HG03175 (cell line): Measurements from ENCODE around the gene C22orf39.

Experiments
- ATAC-seq: cut with Tn5 transposase; IDR thresholded peaks from one replicate; pipeline ENCODE4 v1.9.1; 2021; ENCODE audit warnings: mild to moderate bottlenecking, moderate library complexity; ENCODE audit not compliant: unreplicated experiment

Gene C22orf39

DNA sequence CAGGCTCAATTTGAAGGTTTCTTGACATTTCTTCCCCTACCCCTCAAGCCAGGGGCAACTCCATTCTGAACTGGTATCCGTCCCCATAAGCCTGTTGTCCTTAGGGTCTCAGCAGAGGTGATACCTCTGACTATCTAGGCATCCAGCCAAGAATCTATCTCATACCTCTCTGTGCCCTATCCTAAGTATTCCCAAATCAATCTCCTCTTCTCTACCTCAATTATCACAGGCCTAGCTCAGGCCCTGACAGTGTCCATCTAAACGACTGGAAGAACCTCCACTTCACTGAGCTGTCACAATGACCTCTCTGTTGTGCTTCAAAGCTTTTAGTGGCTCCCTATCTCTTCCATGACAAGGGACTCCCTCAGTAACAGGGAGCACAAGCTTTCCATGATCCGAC lies 42.8 kb downstream of the C22orf39 start:
- no peak for ATAC-seq

DNA sequence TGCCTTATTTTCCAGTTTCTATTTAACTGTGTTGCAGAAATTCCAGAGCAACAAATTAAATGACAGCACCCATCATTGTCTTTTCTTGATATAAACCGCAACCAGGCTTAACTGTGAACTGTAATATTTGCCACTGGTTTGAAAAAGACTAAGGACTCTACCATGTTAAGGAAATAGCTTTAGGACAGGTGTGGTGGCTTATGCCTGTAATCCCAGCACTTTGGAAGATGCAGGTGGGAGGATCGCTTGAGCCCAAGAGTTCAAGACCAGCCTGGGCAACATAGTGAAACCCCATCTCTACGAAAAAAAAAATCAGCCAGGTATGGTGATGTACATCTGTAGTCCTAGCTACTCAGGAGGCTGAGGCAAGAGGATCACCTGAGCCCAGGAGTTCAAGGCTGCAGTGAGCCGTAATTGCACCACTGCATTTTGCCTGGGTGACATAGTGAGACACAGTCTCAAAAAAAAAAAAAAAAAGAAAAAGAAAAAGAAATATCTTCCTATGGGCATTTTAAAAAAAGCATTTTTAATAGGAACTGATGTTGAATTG lies 44.8 kb downstream of the C22orf39 start:
- ATAC-seq: no peak

DNA sequence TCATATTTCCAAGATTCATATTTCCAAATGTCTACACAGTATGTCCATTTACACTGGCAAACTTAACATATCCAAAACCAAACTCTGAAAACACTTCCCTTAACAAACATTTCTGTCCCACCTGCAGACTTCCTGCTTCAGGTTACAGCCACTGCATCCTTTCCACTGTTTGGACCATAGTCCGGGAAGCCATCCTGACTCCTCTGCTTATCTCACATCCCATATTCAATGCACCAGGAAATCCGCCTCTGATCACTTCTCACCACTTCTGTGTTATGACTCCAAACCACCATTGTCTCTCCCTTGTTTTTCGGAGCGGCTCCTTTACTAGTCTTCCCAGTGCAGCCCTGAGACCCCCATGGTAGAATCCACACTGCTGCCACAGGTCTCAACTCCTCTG lies 46.0 kb downstream of the C22orf39 start:
- no peak for ATAC-seq

DNA sequence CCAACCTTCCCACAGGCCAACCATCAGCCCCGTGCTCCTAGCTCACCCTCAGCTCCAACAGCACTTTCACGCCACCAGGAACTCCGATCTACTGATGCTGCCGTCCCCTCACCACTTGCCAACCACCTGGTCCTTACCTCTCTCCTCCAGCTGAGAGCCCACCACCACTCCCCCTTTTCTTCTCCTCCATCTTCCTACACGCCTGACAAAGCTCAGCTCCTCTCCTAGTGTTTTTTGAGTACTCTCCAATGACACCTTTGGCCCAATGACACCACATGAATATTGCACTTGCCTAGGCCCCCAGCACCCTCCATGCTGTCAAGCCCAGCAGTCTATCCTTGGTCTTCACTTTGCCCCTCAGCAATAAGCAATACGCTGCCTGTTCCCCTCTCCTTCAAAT lies 46.6 kb downstream of the C22orf39 start:
- ATAC-seq: no peak

DNA sequence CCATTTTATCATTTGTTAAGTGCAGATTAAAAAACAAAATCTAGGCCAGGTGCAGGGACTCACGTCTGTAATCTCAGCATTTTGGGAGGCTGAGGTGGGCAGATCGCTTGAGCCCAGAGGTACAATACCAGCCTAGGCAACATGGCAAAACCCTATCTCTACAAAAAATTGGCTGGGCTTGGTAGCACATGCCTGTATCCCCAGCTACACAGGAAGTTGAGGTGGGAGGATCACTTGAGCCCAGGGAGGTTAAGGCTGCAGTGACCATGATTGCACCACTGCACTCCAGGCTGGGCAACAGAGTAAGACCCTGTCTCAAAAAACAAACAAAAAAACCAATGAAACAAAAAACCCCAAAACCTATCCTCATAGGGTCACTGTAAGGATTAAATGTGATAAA lies 48.9 kb downstream of the C22orf39 start:
- ATAC-seq: no peak

DNA sequence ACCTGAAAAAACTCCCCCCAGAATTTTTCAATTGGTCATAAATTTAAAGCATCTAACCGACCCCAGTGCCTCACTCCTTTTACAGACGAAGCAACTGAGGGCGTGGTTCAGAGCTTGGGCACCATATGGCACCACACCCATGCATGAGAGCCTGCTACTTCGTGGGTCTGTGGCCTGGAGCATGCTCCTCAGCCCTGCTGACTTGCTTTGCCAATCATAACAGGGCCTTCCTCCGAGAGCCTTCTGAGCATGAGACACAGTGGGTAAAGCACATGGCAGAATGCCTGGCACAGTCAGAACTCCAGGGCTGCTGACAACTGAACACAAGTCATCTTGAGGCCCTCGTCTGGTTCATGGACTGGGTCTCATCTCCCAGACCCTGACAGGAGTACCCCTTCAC lies 49.3 kb downstream of the C22orf39 start:
- ATAC-seq: no peak

DNA sequence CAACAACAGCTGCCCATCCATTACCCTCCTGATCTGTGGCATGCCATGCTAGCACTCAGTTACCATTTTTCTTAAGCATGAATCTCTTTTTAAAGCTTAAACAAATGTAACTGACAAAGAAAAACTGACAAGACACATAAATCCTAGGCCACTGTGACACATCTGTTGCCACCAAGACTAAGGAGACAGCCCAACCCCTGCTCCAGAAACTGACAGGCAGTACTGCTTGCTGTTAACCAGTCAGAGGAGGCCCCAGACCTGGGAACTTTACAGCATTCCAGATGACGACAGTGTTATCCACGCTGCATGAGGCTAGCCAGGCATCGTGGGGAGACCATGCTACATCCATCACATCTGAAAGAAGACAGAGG lies 49.8 kb downstream of the C22orf39 start:
- no peak for ATAC-seq

DNA sequence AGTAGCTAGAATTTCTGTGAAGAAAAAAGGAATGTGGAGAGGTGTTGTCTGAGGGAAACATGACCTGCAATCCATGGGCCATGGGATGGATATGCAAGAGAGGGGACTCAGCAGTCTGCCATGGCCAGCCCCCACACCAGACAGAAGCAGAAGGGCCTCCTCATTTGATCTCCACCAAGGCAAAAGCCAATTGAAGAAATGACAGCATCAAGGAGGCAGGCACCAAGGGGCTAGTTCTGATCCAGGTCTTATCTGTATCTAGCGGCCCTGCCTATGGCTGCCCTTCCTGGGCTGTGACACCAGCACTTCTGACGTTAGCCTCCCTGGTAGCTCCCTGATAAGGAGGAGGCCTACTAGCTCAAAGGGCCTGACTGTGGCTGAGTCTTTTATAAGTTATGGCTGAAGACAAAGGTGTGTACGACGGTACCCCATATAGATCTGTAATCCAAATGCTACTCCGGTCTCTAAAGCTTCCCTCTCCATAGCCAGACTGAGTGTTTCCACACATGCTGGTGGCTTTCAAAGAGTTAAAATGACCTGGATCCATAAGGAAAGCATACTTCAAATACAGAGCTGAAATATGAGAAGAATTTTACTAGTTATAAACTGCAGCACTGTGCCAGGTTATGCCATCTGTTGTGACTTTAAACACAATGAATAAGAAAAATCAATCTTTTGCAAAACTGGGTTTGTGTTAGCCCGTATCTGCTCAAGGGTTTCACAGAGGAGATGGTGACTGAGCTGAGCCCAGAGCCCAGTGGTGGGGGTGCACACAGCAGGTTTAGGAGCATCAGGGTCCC lies 50.4 kb downstream of the C22orf39 start:
- ATAC-seq: no peak

DNA sequence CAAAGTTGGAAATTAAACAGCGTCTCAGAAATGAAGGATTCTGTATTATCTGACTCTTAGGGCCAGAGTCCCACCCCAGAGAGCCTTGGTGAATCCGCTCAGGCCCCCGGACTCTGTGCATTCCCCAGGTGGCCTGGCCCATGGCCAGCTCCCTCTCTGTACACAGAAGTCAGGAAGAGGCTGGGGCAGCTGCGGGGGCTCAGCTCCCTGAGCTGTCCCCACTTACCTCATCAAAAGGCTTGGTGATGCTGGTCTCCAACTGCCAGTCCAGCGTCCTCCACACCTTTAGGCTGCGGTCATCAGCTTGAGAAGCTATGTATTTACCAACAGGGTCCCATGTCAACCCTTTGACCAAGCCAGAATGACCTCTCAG lies 51.0 kb downstream of the C22orf39 start:
- ATAC-seq: no peak

DNA sequence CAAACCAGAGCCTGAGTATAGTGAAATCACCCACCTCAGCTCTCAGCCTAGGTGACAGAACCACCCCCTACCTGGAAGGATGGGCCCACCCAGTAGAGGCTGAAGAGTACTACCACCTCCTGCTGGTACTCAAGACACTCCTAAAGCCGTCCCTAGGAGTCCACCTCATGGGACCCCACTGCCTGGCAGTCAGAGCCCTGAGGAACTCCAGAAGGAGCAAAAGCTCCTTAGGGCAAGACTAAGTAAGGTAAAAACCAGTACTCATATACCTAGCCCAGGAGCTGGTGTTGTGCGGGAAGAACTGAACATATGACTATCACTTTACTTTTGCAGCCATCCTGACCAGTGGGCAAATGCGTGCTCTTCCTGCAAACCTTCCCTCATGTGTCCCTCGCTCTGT lies 52.2 kb downstream of the C22orf39 start:
- no peak for ATAC-seq

DNA sequence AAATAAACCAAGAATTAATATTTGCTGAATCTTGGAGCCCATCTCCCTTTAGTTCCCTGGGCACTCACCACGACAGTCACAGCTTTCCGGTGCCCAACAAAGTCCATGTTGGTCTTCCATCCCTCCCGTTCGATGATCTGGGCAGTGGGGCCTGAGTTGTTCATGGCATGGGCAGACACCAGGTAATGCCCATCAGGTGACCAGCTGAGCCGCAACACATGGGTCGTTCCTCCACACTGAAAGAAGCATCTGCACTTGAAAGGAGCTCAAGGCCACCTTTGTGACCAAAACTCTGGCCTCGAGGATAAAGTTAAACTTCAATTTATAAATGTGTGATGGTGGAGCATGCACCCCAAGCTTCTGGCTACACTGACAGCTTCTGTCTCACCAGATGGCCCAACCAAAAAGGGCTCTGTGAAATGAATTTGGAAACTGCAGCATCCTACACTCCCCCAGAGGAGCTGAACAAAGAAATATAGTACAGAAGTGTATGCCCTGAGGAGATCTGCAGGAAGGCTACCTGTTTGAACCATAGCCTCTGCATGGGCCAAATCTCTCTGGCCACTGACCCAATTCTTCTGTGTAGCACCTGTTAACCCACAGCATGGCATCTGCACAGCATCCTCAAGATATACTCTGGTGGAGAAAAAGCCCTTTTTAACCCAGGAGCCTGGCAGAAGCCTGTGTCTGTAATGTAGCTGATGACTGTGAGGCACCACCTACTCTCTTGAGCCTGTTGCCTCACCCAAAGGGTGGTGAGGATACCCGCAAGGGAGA lies 53.0 kb downstream of the C22orf39 start:
- ATAC-seq: no peak

DNA sequence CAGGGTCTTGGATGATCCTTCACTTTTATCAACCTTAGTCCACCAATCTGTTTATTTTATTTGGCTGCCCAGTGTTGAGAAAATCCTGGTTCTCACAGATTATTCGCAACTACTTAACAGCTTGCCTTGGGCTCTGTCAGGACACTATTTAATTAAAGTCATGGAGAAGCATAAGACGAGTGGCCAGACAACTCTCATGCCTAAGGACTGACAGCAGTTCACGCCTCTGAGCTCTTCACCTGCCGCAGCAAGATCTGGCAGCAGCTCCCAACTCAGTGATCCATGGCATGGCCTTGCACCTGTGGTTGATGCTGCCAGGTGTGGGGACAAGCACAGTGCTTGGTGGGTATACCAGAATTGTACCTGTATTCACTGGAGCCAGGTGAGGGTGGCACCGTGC lies 53.8 kb downstream of the C22orf39 start:
- ATAC-seq: no peak
